GM20431 (cell line): ENCODE results near the gene CLINT1.

ENCODE experiments used
- in situ Hi-C: fragments of 300-500 bp; cut with MseI, MboI; formaldehyde crosslinking; loops from one replicate; pipeline ENCODE4 v1.15.0; 2020; ENCODE audit warnings: low sequenced_read_pairs; ENCODE audit not compliant: unreplicated experiment

The CLINT1 gene

GRCh38 chr5:157739388-157740228 is 119.3 kb downstream of the CLINT1 start:
- in situ Hi-C loops, result no loop called here

- in situ Hi-C loops, result no loop called here
Observed at GRCh38 chr5:157735991-157736390, 123.0 kb downstream of the CLINT1 start.
